PC-9 (cell line): ENCODE results near the gene SCN2B. TPM values are rescaled to one million over a fixed set of nuclear protein-coding genes. Genes with fewer than 3 reads are reported as not detected.

Experiments
- BruUV-seq: library from RNA; stranded (reverse); fragments of 400-500 nt; replicated peaks from 2 replicates; lab custom pipeline; 2021; lab: Mats Ljungman, UMichigan
- CTCF ChIA-PET: fragments of 300-600 bp; sonication (Branson Sonifier 250); formaldehyde crosslinking; loops from one replicate; lab custom pipeline; 2022; ENCODE audit warnings: antibody characterized with exemption; lab: Charles Lee
- POLR2A ChIA-PET: fragments of 300-600 bp; sonication (Branson Sonifier 250); formaldehyde crosslinking; loops from one replicate; lab custom pipeline; 2022; ENCODE audit warnings: antibody characterized with exemption; ENCODE audit not compliant: unreplicated experiment; lab: Charles Lee
- DNase-seq, 2 experiments: peaks; one replicate each; pipeline versions ENCODE4 v3.0.0 to v3.0.0-alpha.2; 2015 to 2022; ENCODE audit warnings: mixed read lengths in 1 of 2
- H2AFZ ChIP-seq: fragments of 200-600 bp; sonication (generic); 2 replicates; pipeline ENCODE4 v1.8.1; 2017; ENCODE audit warnings: antibody characterized with exemption
- H3F3A ChIP-seq: fragments of 200-600 bp; sonication (generic); 2 replicates; pipeline ENCODE4 v1.8.1; 2017; ENCODE audit warnings: antibody characterized with exemption, mild to moderate bottlenecking, low read depth; ENCODE audit not compliant: insufficient read depth
- H3K27ac ChIP-seq: fragments of 200-600 bp; sonication (generic); 2 replicates; pipeline ENCODE4 v1.6.1; 2016; ENCODE audit warnings: mixed run types
- H3K27me3 ChIP-seq: fragments of 200-600 bp; sonication (generic); 2 replicates; pipeline ENCODE4 v1.6.1; 2016; ENCODE audit warnings: low read depth, mixed run types; ENCODE audit not compliant: insufficient read depth
- H3K36me3 ChIP-seq: fragments of 200-600 bp; sonication (generic); 2 replicates; pipeline ENCODE4 v1.6.1; 2016; ENCODE audit warnings: low read depth, mixed run types
- H3K4me1 ChIP-seq: fragments of 200-600 bp; sonication (generic); replicated peaks from 2 replicates; pipeline ENCODE4 v1.6.1; 2016; ENCODE audit warnings: mixed run types; ENCODE audit not compliant: insufficient read depth
- H3K4me2 ChIP-seq: fragments of 200-600 bp; sonication (generic); 2 replicates; pipeline ENCODE4 v1.6.1; 2017; ENCODE audit warnings: mixed run types
- H3K4me3 ChIP-seq: fragments of 200-600 bp; sonication (generic); 2 replicates; pipeline ENCODE4 v1.6.1; 2016; ENCODE audit warnings: mixed run types
- H3K79me2 ChIP-seq: fragments of 200-600 bp; sonication (generic); 2 replicates; pipeline ENCODE4 v1.6.1; 2017; ENCODE audit warnings: low read depth, mixed run types
- H3K9me2 ChIP-seq: fragments of 200-600 bp; sonication (generic); 2 replicates; pipeline ENCODE4 v1.8.1; 2017; ENCODE audit warnings: mild to moderate bottlenecking; ENCODE audit not compliant: insufficient read depth
- H3K9me3 ChIP-seq: fragments of 200-600 bp; sonication (generic); 2 replicates; pipeline ENCODE4 v1.8.1; 2016; ENCODE audit warnings: low read depth; ENCODE audit not compliant: insufficient read depth
- H4K20me1 ChIP-seq: fragments of 200-600 bp; sonication (generic); 2 replicates; pipeline ENCODE4 v1.8.1; 2017; ENCODE audit not compliant: insufficient read depth
- EZH2 ChIP-seq: fragments of 200-600 bp; sonication (generic); IDR thresholded peaks from 2 replicates; pipeline ENCODE4 v1.8.0; 2017; ENCODE audit warnings: antibody characterized with exemption, low read depth
- intact Hi-C: fragments of 100-400 bp; cut with micrococcal nuclease; formaldehyde crosslinking; loops from one replicate; pipeline ENCODE4 v1.10.0; 2022; ENCODE audit not compliant: unreplicated experiment
- total RNA-seq: library from RNA; stranded (reverse); gene quantifications from 2 replicates; pipeline ENCODE4 v1.2.3, GENCODE V29; 2021
- TF ChIP-seq, protein P1 (sequence below): fragments of 200-600 bp; sonication (generic); conservative IDR thresholded peaks from 2 replicates; pipeline ENCODE4 v1.6.1; 2017; ENCODE audit warnings: mixed run types, antibody characterized with exemption, mild to moderate bottlenecking, moderate library complexity

SCN2B gene
- total RNA-seq, 1 experiment from 2014 or later = not detected

GRCh38 chr11:118168751-118169150 is 7.7 kb downstream of the SCN2B start:
- Histone ChIP-seq H3K9me2 (no peaks in the 10 kb centered on the region), H3K9me3 (no peaks in the 10 kb centered on the region), H3K4me2 (no peak overlapping the region), H2AFZ (no peak overlapping the region), H3K27me3 (peaks cover 47% of the 10 kb centered on the region), H3K36me3 (no peaks in the 10 kb centered on the region), H3K4me3 (no peak overlapping the region), H3K27ac (no peak overlapping the region), H3K4me1 (no peaks in the 10 kb centered on the region), H4K20me1 (no peaks in the 10 kb centered on the region), H3F3A (no peaks in the 10 kb centered on the region), H3K79me2 (no peaks in the 10 kb centered on the region)
- DNase-seq = peak in 1 of 2 experiments; percentile 63
- POLR2A ChIA-PET = interaction anchor here (0.6 kb wide), 1 partner anchor 196 kb away, joined by 7 read pairs; no protein-coding TSS in a partner anchor
- intact Hi-C loops = no loop called here
- BruUV-seq = no TSS peak
- no peak for TF ChIP-seq EZH2
- TF ChIP-seq, protein P1, sequence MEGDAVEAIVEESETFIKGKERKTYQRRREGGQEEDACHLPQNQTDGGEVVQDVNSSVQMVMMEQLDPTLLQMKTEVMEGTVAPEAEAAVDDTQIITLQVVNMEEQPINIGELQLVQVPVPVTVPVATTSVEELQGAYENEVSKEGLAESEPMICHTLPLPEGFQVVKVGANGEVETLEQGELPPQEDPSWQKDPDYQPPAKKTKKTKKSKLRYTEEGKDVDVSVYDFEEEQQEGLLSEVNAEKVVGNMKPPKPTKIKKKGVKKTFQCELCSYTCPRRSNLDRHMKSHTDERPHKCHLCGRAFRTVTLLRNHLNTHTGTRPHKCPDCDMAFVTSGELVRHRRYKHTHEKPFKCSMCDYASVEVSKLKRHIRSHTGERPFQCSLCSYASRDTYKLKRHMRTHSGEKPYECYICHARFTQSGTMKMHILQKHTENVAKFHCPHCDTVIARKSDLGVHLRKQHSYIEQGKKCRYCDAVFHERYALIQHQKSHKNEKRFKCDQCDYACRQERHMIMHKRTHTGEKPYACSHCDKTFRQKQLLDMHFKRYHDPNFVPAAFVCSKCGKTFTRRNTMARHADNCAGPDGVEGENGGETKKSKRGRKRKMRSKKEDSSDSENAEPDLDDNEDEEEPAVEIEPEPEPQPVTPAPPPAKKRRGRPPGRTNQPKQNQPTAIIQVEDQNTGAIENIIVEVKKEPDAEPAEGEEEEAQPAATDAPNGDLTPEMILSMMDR = no peak
- CTCF ChIA-PET = no interaction called here

GRCh38 chr11:118168316-118168715 is 8.1 kb downstream of the SCN2B start:
- H3K9me2 ChIP-seq = no peaks in the 10 kb centered on the region
- no peaks in the 10 kb centered on the region for H3K9me3 ChIP-seq
- no peak overlapping the region for H3K4me3 ChIP-seq
- intact Hi-C loops = no loop called here
- no TSS peak for BruUV-seq
- H3K36me3 ChIP-seq = no peaks in the 10 kb centered on the region
- H4K20me1 ChIP-seq = no peaks in the 10 kb centered on the region
- no peak overlapping the region for H2AFZ ChIP-seq
- H3K4me2 ChIP-seq = no peak overlapping the region
- POLR2A ChIA-PET = no interaction called here
- TF ChIP-seq, protein P1 = no peak
- no peak for TF ChIP-seq EZH2
- no peak for DNase-seq
- H3K27me3 ChIP-seq = peaks cover 52% of the 10 kb centered on the region
- H3K27ac ChIP-seq = no peak overlapping the region
- no peaks in the 10 kb centered on the region for H3K4me1 ChIP-seq
- no peaks in the 10 kb centered on the region for H3F3A ChIP-seq
- H3K79me2 ChIP-seq = no peaks in the 10 kb centered on the region
- CTCF ChIA-PET = no interaction called here

DNA sequence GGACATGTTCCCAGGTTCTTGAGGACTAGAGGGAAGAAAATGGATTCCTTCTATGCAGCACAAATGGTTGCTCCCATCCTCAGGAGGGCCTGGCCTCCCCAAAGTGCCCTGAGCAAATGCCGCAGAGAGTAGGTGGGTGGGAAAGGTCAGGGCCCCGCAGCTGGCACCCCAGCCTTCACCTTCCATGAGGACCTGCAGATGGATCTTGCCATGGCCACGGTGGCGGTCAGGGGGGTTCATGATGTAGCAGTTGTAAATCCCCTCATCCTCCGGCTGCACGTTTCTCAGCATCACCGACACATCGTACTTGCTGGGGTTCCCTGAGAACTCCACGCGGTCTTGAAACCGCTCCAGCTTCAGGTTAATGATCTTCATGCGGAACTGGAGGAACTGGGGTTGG is 8.5 kb downstream of the SCN2B start:
- no TSS peak for BruUV-seq
- TF ChIP-seq, protein P1 = no peak
- TF ChIP-seq EZH2 = no peak

More for the DNA sequence above, 8.5 kb downstream of the SCN2B start:
- Histone ChIP-seq H3K4me3 (no peak overlapping the region), H3K79me2 (no peaks in the 10 kb centered on the region), H3K27me3 (peaks cover 56% of the 10 kb centered on the region), H3K27ac (no peak overlapping the region), H3K4me1 (no peaks in the 10 kb centered on the region), H4K20me1 (no peaks in the 10 kb centered on the region), H3K9me3 (no peaks in the 10 kb centered on the region), H3K9me2 (no peaks in the 10 kb centered on the region), H2AFZ (no peak overlapping the region), H3K36me3 (no peaks in the 10 kb centered on the region), H3F3A (no peaks in the 10 kb centered on the region), H3K4me2 (no peak overlapping the region)
- ChIA-PET CTCF (no interaction called here), POLR2A (no interaction called here)
- intact Hi-C loops = no loop called here
- DNase-seq = no peak
